ENCODE measurements around the gene DNAJB6. TPM values are rescaled to one million over a fixed set of nuclear protein-coding genes. Genes with fewer than 3 reads are reported as not detected.

The DNAJB6 gene
- total and polyA plus RNA-seq, 2 of the 4 experiments (the other 2 are of a cell fraction) = 93.4 to 165 TPM

- Histone ChIP-seq H3K79me1 (ENCODE audit: low read depth in 1 of 2, low read length in 2 of 2) (peaks cover 6 to 28% of the 10 kb centered on the region in 2 experiments; a peak in 3 of 4 replicates), H3K56ac (ENCODE audit: extremely low read depth, insufficient read depth, low read length) (no peak overlapping the region), H2AK9ac (replicated peaks; ENCODE audit: low read depth, low read length, poor library complexity) (no peak overlapping the region), H3K4ac (ENCODE audit: low read depth, low read length) (no peak overlapping the region), H3K4me2 (ENCODE audit: low read depth, low read length) (no peak overlapping the region), H3K4me3 (ENCODE audit: insufficient read depth, low read depth, low read length) (no peak overlapping the region), H2BK15ac (ENCODE audit: low read depth, low read length) (no peak overlapping the region), H3K23ac (ENCODE audit: low read depth, low read length) (0 out of 2 replicates have a peak overlapping the region, but pooled peaks have one; percentile 31), H4K20me1 (ENCODE audit: insufficient read depth, low read length) (peaks cover 30% of the 10 kb centered on the region), H2BK120ac (ENCODE audit: low read depth, low read length) (no peak overlapping the region), H3K9me3 (ENCODE audit: control insufficient read depth, insufficient read depth, low read length) (no peaks in the 10 kb centered on the region), H3K18ac (ENCODE audit: low read depth, low read length) (no peak overlapping the region), H3K9me1 (ENCODE audit: insufficient read depth, low read length) (no peaks in the 10 kb centered on the region), H3K27ac (ENCODE audit: insufficient read depth, low read length) (no peak overlapping the region), H4K5ac (ENCODE audit: low read depth, low read length) (no peak overlapping the region), H2BK20ac (ENCODE audit: low read depth, low read length) (no peak overlapping the region), H3K4me1 (ENCODE audit: control insufficient read depth, insufficient read depth, low read length) (peaks cover 10% of the 10 kb centered on the region), H3K9ac (ENCODE audit: low read depth, low read length) (no peak overlapping the region), H4K8ac (ENCODE audit: low read depth in 2 of 2, low read length in 2 of 2) (no peak overlapping the region), H2AFZ (replicated peaks; ENCODE audit: low read length, poor library complexity) (no peak overlapping the region), H2BK5ac (ENCODE audit: low read depth, low read length, poor library complexity, severe bottlenecking) (no peak overlapping the region), H4K91ac (ENCODE audit: insufficient read depth, low read depth, low read length) (no peak overlapping the region), H3K36me3 (ENCODE audit: control insufficient read depth, insufficient read depth, low read length) (peaks cover 1% of the 10 kb centered on the region; the same call in 1 of the 2 replicates), H3K14ac (replicated peaks; ENCODE audit: low read depth, low read length) (no peak overlapping the region), H2AK5ac (ENCODE audit: low read depth, low read length) (0 out of 2 replicates have a peak overlapping the region, but pooled peaks have one; percentile 30), H3K27me3 (ENCODE audit: control insufficient read depth, insufficient read depth, low read length) (no peaks in the 10 kb centered on the region)
- in situ Hi-C loops (cut with MboI; ENCODE audit: low sequenced_read_pairs) (no loop called here), intact Hi-C loops (cut with micrococcal nuclease) (loop anchor here (10.0 kb wide), 1 partner anchor 380 kb away; no protein-coding TSS in a partner anchor), dilution Hi-C loops (cut with HindIII; ENCODE audit: low sequenced_read_pairs, unreplicated experiment) (no loop called here)
- ATAC-seq (ENCODE audit: low read depth) (no peak), DNase-seq (no peak)
- ChIA-PET CTCF (no interaction called here), POLR2A (ENCODE audit: unreplicated experiment) (no interaction called here)
- 100% methylated on average over 1 of the region's 5 CpGs; no CpG with 5 or more reads in 1 of the 2 experiments for WGBS, 2 experiments (ENCODE audit: extremely low coverage in 2 of 2, insufficient read length in 1 of 2)
- no TSS peak for BruUV-seq (replicated peaks)
- no peak for TF ChIP-seq CTCF (conservative IDR thresholded peaks at IDR 0.05; ENCODE audit: low read depth, low read length)
- no peak for TF ChIP-seq SMC3 (IDR thresholded peaks at IDR 0.05; ENCODE audit: low read depth, low read length)
- TF ChIP-seq RFX5 (IDR thresholded peaks at IDR 0.05; ENCODE audit: low read depth, low read length) = no peak
- TF ChIP-seq BHLHE40 (IDR thresholded peaks at IDR 0.05; ENCODE audit: low read depth, low read length) = no peak
- no peak for TF ChIP-seq ELK1 (IDR thresholded peaks at IDR 0.05; ENCODE audit: borderline replicate concordance, low read depth, low read length)
- no peak for TF ChIP-seq MAFK (IDR thresholded peaks at IDR 0.05; ENCODE audit: low read depth, low read length)
- TF ChIP-seq FOS (IDR thresholded peaks at IDR 0.05; ENCODE audit: low read depth, low read length) = no peak
- TF ChIP-seq RCOR1 (IDR thresholded peaks at IDR 0.05; ENCODE audit: insufficient replicate concordance, low read length) = no peak
- no peak for TF ChIP-seq NFE2L2 (IDR thresholded peaks at IDR 0.05; ENCODE audit: low read depth, low read length)
- no peak for TF ChIP-seq MXI1 (IDR thresholded peaks at IDR 0.05; ENCODE audit: borderline replicate concordance, low read depth, low read length)
- TF ChIP-seq RAD21 (IDR thresholded peaks at IDR 0.05; ENCODE audit: low read length) = no peak
- no peak for TF ChIP-seq MAZ (IDR thresholded peaks at IDR 0.05; ENCODE audit: borderline replicate concordance, low read depth, low read length)
- TF ChIP-seq USF2 (IDR thresholded peaks at IDR 0.05; ENCODE audit: low read depth, low read length) = no peak
- TF ChIP-seq POLR2A (IDR thresholded peaks at IDR 0.05; ENCODE audit: low read depth, low read length) = no peak
Observed at GRCh38 chr7:157335236-157335635, 1.6 kb upstream of the DNAJB6 start.

Data from IMR-90 (cell line).